Stimulated activated CD8-positive, alpha-beta memory T cell treated with anti-CD3 and anti-CD28 coated beads, Interleukin-12 subunit alpha, Interleukin-12 subunit beta, amount 100 ng/mL, for 1 hour (primary cell): ENCODE results near the gene PRICKLE1.
"Not testable (repeated sequence)": the region's sequence is repeated elsewhere in the genome, so short reads cannot be mapped to it uniquely, and the experiment has no call there.

Source experiments
- DNase-seq: peaks from one replicate; pipeline ENCODE4 v3.0.0-alpha.2; 2020; ENCODE audit warnings: low read depth

Gene PRICKLE1

DNA sequence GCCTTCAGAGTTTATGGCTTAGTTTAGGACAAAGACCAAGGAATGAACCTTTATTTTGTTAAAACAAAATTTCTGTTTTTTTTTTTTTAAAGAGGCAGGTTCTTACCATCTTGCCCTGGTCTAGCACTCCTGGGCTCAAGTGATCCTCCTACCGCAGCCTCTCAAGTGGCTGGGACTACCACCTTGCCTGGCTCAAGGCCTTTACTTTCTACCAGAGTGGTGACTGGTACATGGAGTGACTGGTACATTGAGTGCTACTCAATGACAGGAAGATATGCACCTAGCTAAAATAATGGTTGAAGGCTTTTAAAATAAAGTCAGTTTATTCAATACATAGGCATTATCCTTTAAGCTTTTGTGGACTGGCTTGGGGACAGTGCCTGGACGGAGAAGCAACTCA, 32.6 kb downstream of the PRICKLE1 start:
- DNase-seq, result no peak

DNA sequence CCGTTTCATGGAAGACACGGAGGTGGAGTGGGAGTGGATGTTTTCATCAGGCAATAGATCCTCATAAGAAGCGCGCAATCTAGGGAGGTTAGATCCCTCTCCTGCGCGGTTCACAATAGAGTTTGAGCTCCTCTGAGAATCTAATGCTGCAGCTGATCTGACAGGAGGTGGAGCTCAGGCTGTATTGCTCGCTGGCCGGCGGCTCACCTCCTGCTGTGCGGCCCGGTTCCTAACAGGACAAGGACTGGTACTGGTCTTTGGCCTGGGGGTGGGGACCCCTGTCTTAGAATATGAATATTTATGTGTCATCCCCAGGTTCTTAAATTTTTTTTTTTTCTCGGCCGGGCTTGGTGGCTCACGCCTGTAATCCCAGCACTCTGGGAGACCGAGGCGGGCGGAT, 36.7 kb downstream of the PRICKLE1 start:
- no peak for DNase-seq

DNA sequence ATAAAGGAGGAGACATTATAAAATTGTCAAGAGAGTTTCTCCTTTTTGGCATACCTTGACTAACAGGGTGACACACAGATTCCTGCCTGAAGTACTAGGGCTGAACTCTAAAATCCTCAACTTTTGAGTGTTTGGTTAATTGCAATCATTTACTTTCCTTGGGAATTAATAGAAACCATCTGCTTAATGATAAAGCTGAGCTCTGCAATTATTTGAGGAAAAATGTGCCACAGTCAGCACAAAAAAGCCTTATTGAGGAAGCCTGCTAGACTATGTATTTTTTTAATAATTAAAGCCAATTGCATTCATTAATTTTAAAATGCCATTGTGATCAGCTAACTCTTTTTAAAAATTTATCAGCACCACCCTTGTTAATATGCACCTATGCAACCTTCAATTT, 38.7 kb downstream of the PRICKLE1 start:
- no peak for DNase-seq

DNA sequence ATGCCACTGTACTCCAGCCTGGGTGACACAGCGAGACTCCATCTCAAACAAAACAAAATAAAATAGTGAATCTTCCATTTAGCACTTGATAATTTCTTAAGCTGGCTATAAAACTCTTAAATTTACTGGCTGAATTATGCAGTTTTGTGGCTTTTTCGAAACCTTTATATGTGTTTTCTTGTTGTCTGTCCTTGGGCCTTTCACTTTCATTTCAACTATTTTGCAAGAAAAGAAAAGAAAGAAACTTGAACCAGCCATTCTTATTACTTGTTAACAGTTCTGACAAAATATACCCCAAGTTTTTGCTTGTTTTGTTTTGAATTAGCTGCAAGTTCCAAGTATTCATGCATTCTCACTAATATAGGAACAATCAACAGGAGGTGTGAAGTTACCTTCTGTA, 42.8 kb downstream of the PRICKLE1 start:
- DNase-seq, result no peak

DNA sequence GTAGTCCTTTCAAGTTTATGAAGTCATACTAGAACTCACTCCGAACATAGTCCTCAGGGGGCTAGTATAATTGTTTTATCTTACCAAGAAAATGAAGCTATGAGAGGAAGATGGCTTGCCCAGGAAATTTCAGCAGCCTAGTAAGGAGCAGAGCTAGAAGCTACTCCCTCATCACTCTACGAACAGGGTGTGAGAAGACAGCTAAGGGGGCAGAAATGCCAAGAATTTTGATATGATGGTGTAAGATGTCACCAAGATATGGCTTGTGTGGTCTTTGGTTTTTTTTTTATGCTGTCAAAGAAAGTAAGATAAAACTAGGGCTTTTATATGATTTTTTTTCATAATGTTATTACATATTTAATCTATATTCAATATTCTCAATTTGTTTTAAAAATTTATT, 47.6 kb downstream of the PRICKLE1 start:
- DNase-seq, result no peak

DNA sequence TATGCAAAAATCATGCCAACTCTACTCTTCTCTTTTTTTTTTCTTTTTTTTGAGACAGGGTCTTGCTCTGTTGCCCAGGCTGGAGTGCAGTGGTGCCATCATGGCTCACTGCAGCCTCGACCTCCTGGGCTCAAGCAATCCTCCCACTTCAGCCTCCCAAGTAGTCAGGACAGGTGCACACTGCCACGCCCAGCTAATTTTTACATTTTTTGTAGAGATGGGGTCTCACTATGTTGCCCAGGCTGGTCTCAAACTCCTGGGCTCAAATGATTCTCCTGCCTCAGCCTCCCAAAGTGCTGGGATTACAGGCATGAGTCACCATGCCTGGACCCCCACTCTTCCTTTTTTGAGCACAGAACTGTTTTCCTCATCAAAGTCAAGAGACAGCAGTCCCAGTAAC, 48.2 kb downstream of the PRICKLE1 start:
- DNase-seq, result not testable (repeated sequence)

DNA sequence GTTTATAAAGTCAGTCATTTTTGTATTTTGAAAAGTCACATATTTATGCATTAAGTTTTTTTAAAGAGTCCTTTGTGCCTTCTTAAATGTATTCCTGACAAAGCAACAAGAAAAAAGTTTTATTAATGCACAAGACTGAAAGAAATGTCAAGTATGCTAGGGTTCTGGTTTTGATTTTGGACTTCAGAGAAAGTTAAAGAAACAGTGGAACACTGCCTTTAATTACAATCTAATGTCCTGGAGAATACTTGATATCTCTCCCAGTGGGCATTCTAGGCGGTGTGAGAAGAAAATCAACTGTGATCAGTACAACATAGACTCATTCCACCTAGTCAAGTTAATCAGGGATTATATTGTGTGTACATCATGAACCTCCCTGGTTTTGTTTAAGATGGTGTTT, 49.9 kb downstream of the PRICKLE1 start:
- DNase-seq, result no peak

DNA sequence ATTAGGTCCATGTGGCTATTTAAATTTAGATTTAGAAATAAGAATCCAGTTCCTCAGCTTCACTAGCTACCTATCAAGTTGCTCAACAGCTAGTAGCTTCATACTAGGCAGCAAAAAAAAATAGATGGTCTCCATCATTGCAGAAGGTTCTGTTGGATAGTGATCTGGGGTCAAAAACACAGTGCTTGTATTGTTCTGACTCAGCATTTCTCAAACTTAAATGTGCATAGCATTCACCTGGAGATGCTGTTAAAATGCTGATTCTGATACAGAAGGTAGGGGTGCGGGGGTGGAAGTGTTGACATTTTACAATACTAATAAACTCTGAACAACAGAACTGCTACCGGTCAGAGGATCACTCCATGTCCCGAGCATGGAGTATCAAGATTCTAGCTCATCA, 51.3 kb downstream of the PRICKLE1 start:
- no peak for DNase-seq

DNA sequence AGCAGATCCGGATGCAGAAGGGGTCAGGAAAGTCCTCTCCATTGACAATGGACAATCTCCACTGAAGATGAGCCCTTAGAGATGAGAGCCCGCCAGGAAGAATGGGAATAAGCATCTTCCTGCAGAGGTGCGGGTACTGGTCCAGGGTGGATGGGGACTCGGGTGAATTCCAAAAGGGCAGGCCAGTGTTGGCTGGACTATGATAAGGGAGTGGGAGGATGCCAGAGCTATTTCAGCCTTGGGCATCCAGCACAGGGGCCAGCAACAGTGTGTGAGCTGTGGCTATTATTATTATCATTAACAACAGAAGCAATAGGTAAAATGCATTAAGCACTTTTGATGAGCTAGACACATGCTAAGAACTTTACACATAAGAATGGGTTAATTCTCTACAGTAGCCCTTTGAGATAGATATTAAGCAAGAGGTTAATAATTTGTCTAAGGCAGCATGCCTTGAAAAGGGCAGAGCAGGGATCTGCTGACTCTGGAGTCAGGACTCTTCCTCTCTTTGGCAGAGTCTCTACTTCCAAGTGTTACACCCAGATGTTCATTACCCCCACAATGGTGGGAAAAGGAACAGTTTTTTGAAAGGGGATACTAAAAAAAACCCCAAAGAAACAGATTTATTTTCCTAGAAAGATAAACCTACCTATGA, 55.2 kb downstream of the PRICKLE1 start:
- DNase-seq, result no peak

DNA sequence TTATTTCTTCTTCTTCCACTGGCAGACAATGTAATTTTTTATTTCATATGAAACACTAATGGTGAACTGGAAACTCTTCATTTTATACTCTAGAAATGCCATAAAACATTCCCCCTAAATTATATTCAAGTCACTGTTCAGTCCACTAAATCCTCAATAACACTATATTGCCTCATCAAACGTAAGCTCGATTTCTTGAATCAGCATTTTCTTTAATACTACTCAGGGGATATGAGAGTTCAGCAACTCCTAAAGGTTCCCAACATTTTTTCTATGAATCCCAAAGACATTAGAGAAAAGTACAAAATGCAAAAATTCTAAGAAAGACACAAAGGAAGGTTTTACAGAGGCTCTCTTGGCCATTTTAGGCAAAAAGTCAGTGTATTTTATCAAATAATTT, 59.3 kb downstream of the PRICKLE1 start:
- DNase-seq, result no peak

DNA sequence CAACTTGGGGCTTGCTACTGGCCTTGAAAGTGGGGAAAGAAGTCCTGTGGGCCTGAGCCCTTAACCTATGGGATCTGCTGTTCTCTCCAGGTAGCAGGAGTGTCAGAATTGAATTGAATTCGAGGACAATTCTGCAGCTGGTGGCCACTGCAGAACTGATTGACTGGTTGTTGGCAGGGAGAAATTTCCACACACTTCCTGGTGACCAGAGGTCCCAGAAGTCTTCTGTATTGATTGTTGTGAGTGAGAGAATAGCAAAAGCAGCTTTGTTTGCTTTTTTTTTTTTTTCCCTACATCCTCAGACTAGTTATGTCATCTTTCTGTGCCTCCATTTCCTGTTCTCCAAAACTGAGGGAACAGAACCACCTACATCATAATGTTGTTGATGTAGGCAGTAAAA, 64.1 kb downstream of the PRICKLE1 start:
- no peak for DNase-seq

DNA sequence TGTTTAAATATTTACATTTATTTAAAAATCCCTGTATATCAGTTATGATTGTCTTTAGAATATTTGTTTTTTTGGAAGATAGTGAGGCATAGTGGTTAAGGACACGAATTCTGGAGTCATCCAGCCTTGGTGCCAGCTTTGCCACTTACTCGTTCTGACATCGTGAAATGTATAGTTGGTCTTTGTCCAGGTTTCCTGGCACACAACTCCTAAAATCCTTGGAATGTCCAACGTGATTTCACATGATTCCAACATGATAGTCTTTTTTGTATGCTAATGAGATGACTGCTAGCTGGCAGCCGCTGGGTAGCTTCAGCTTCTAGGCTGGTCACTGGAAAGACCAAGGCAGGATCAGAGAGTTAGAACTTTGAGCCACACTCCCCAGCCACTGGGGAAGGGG, 64.8 kb downstream of the PRICKLE1 start:
- no peak for DNase-seq

DNA sequence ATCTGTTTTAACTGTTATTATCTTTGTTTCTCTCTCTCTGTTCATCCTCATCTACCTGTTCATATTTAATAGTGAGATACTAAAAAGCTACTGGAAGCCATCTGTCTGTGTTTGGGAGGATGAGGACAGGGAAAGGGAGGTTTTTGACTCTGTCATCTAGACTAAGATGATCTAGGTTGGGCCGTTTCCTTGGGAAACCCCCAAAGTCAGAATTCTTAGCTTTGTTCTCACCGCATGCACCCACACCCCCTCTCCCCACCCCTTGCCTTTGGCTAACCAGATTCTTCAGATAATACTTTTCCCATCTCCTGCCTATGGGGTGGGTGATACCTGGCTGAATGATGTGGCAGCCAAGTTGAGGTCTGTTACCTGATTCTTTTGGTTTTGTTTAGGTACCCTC, 73.0 kb downstream of the PRICKLE1 start:
- DNase-seq, result no peak

DNA sequence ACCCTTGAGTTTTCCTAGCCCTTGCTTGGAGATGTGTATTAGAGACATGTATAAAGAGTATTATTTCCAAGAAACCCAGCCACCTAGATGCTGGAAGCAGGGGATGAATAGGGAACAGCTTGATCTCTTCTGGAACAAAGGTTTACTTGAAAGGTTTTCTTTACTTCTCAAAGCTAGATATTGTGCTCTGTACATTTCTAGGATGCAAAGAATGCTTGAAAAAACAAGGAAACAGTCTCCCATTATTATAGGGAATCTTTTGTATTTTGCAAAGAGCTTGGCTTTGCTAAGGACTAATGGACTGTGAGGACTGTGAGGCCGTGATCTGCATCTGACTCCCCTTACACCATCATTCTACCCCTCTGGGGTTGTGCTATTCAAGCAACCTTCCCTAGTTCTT, 77.9 kb downstream of the PRICKLE1 start:
- DNase-seq, result no peak

DNA sequence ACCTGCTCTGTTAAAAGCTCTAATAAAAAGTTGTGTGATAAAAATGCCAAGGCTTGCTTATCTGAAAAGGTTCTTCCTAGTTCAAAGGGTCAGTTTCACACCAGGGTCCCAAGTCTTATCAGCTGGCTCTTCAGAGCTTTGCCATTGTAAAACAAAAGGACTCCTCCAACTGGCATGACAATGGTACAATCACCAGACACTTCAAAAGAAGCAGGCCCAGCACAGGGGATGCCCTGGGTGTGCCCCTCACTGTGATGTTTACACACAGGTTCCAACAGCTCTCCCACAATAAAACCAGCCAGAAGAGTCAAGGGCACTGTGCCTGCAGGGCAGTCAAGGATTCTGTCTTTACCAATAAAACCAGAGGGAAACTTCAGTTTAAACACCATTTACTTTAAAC, 78.7 kb downstream of the PRICKLE1 start:
- no peak for DNase-seq

DNA sequence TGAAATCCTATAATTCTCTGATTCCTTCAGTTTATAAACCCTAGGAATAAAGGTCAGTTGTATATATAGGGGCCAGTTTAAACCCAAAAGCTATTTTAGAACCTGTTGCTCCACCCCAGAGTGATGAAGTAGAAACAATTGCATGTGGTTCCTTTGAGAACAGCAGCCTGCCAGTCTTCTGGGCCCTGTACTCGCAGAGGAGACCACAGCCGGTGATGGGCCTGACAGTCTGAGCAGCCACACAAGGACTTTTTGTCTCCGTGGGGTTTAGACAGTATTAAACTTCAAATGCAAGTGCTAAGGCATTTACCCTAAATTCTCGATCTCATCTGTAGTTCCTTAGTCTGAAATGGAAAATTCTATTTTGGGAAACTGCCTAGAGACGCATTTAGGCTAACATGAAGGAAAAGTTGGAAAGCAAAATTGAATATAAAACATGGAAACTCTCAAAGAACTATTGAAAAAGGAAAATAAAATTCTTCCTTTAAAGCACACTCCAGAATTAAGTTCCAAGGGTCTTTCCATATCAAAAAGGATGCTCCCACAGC, 80.6 kb downstream of the PRICKLE1 start:
- DNase-seq, result no peak

DNA sequence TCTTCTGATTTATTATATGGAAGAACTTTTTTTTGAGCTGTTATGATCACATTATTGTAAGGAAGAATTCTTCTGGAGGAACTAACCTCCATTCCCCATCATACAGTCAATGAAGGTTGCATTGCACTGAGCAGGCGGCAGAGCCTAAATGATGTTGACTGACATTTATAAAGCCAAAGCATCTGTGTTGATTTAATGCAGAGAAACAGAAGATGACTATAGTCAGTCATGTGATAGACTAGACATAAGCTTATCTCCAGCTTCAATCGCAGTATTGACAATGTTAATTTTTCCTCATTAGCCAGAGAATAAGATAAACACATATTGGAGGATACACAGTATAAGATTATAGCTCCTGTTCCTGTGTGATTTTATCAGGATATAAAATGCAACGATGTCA, 82.0 kb downstream of the PRICKLE1 start:
- no peak for DNase-seq

DNA sequence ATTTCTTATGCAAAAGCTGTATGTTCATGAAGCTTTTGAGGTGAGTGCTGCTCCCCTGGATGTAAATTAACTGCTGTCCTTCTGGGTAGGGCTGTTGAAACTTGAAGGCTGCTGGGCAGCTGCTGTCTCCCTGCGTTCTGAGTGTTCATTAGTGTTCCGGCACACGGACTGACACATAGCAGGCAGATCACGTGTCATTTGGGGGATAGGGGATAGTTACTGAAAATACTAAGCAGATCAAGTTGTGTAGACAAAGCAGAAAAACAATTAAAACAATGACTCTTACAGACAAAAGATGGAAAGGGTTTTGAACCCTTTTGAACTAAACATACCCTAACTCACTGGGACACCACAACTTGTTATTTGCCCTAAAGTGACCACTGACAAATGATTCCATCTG, 82.5 kb downstream of the PRICKLE1 start:
- no peak for DNase-seq

DNA sequence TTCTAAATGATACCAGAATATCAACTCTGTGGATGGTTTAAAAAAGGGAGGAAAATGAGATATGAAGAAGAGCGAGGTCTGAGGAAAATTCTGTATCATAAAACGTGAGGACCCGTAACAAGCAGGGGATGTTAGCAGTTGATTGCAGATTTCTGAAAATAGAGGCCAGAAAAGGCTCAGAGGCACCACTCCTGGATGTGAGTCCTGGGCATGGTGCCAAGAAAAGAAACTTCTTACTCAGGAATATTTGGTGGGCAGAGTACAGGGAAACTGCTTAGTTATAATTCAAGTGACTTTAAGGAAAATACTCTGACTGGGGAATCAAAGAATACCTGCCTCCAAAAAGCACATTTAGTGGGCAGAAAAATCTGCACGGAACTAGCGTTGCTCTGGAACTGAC, 85.5 kb downstream of the PRICKLE1 start:
- no peak for DNase-seq

DNA sequence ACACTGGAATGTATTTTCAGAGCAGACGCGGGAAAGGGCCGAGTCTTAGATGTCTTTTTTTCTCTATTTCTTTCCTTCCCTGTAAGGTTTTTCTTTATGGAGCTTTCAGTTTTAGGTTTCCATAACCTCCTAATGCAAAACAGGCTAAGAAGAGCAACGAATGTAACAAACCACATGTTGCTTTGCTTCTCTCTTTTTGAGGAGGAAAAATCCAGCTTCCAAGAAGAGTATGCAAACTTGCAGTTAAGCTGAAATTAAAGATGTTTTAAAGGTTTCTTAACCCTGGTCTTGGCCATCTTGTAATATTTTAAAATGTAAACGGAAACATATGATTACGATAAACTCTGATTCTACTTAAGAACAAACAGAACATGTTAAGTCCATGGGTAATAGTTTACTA, 86.9 kb downstream of the PRICKLE1 start:
- no peak for DNase-seq

DNA sequence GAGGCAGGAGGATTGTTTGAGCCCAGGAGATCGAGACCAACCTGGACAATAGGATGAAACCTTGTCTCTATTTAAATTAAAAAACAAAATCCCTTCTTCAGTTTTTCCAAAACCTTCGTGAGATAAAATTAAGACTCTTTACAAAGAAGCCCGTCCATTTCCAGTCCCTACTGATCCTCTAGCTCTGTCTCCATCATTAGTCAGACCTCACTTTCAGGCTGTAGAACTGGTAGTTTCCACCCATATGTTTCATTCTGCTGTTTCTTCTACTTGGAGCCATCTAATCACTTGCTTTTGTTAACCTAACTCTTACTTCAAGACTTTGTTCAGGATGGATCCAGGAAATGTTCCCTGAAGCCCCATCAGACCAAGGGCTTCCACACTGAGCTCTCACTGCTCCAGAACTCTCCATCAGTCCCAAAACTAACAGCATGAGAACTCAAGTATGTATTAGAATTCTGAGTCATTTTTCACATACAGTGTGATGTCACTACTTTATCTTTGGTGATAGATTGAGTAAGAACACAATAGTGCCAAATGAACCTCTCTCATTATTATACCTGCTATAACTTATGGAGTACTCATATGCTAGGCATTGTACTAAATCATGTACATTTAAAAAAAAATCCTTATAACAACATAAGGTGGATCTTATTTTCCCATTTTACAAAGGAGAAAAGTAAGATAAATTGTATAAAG, 90.8 kb downstream of the PRICKLE1 start:
- no peak for DNase-seq

DNA sequence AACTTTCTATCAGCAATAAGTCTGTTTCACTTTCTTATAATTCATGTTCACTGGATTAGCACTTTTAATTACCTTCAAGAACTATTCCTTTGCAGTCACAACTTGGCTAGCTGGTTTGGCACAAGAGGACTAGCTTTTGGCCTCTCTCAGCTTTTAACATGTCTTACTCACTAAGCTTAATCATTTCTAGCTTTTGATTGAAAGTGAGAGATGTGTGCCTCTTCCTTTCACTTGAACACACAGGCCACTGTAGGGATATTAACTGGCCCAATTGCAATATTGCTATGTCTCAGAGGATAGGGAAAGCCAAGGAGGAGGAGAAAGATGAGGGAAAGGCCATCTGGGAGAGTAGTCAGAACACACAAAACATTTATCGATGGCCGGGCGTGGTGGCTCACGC, 92.7 kb downstream of the PRICKLE1 start:
- DNase-seq, result no peak

DNA sequence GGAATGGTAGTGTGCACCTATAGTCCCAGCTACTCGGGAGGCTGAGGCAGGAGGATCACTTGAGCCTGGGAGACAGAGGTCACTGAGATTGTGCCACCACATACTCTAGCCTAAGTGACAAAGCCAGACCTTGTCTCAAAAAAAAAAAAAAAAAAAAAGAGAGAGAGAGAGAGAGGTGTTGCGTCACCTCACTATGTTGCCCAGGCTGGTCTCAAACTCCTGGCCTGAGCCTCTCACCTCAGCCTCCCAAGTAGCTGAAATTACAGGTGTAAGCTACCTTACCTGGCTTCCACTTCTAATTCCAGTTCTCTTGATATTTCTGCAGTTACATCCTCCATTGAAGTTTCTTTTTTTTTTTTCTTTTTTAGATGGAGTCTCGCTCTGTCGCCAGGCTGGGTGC, 94.3 kb downstream of the PRICKLE1 start:
- DNase-seq, result no peak

DNA sequence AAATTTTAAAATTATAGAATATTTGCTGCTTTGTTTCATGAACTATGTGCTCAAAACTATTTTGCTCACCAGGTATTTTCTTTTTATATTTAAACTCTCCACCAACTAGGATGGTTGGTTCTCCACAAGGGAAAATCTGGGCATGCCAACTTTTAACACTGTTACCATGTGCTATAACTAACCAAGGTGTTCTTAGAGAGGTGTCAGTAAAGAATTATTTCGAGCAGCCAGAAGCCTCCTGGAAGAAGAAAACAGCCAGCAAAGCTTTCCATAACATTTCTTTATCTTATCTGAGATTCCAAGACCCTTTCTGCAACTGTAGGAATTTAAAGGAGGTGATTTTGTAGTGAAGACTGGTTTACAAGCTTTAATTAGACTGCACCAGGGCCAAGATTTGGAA, 97.3 kb downstream of the PRICKLE1 start:
- no peak for DNase-seq
